A549 (cell line): ENCODE results near the gene HAO2. TPM values are rescaled to one million over a fixed set of nuclear protein-coding genes. Genes with fewer than 3 reads are reported as not detected.

Experiments used
- ATAC-seq, 2 experiments: fragments of 200-7000 bp in 1 of 2; fragments of >200 bp in 1 of 2; cut with Nextera tagmentation in 1 of 2; cut with Tn5 transposase in 1 of 2; 3 replicates each; pipeline versions ENCODE4 v1.8.0 to v1.9.1; 2018 to 2020; ENCODE audit warnings: mild to moderate bottlenecking in 1 of 2, moderate library complexity in 1 of 2
- CTCF ChIA-PET: fragments of 300-600 bp; sonication (Branson Sonifier 250); formaldehyde crosslinking; extraction: SDS; loops from one replicate; lab custom pipeline; 2021; ENCODE audit warnings: antibody characterized with exemption, inconsistent platforms; lab: Yijun Ruan, JAX
- POLR2A ChIA-PET: fragments of 350-600 bp; formaldehyde crosslinking; extraction: SDS; loops from one replicate; lab custom pipeline; 2021; ENCODE audit warnings: antibody characterized with exemption, inconsistent platforms; lab: Yijun Ruan, JAX
- DNase-seq, 2 experiments: peaks; one replicate each; pipeline versions ENCODE4 v3.0.0 to v3.0.0-alpha.2; 2011 to 2016; ENCODE audit warnings: low read depth in 1 of 2, low spot score in 1 of 2
- FAIRE-seq: peaks from 2 replicates; lab custom pipeline; 2011; peaks lifted over from hg19 to GRCh38; lab: Jason Lieb, UNC
- H3K27ac ChIP-seq, 2 experiments: fragments of >200 bp; sonication (Bioruptor Twin); formaldehyde crosslinking; 3 replicates each; pipeline ENCODE4 v1.5.1; 2016 to 2017
- H3K4me1 ChIP-seq: fragments of >200 bp; sonication (Bioruptor Twin); formaldehyde crosslinking; 3 replicates; pipeline ENCODE4 v1.6.1; 2016
- H3K4me2 ChIP-seq: fragments of >200 bp; sonication (Bioruptor Twin); formaldehyde crosslinking; 3 replicates; pipeline ENCODE4 v1.6.1; 2016
- H3K4me3 ChIP-seq: fragments of >200 bp; sonication (Bioruptor Twin); formaldehyde crosslinking; 3 replicates; pipeline ENCODE4 v1.5.1; 2016
- H3K9me3 ChIP-seq: fragments of >200 bp; sonication (Bioruptor Twin); formaldehyde crosslinking; 3 replicates; pipeline ENCODE4 v1.6.1; 2016
- BCL3 ChIP-seq: fragments of >200 bp; sonication (Bioruptor Twin); formaldehyde crosslinking; IDR thresholded peaks from 3 replicates; pipeline ENCODE4 v1.6.1; 2016
- BHLHE40 ChIP-seq: IDR thresholded peaks from 2 replicates; pipeline ENCODE4 v1.6.1; 2012; ENCODE audit warnings: low read depth, low read length, inconsistent platforms
- CBX8 ChIP-seq: fragments of 200-600 bp; sonication (generic); IDR thresholded peaks from 2 replicates; pipeline ENCODE4 v1.6.1; 2016
- CTCF ChIP-seq: fragments of >200 bp; sonication (Bioruptor Twin); formaldehyde crosslinking; IDR thresholded peaks from 3 replicates; pipeline ENCODE4 v1.5.1; 2016
- EHF ChIP-seq: fragments of 250-450 bp; sonication (Bioruptor Pico); IDR thresholded peaks from 2 replicates; pipeline ENCODE4 v1.5.0; 2020; ENCODE audit warnings: mild to moderate bottlenecking
- ESRRA ChIP-seq: fragments of 150-350 bp; IDR thresholded peaks from 2 replicates; pipeline ENCODE4 v1.6.1; 2014; ENCODE audit warnings: mild to moderate bottlenecking, low read length, borderline replicate concordance
- HEYL ChIP-seq: fragments of 250-450 bp; sonication (Bioruptor Pico); IDR thresholded peaks from 2 replicates; pipeline ENCODE4 v1.8.0; 2021; ENCODE audit warnings: mild to moderate bottlenecking, moderate library complexity
- HOXA7 ChIP-seq: fragments of 250-450 bp; sonication (Bioruptor Pico); IDR thresholded peaks from 2 replicates; pipeline ENCODE4 v1.5.0; 2020; ENCODE audit warnings: mild to moderate bottlenecking, moderate library complexity
- HOXB13 ChIP-seq: fragments of 250-450 bp; sonication (Bioruptor Pico); IDR thresholded peaks from 2 replicates; pipeline ENCODE4 v1.5.0; 2020; ENCODE audit warnings: low read depth, mild to moderate bottlenecking, moderate library complexity
- JUN ChIP-seq, 2 experiments: fragments of >200 bp; sonication (Bioruptor Twin); formaldehyde crosslinking; IDR thresholded peaks; 2 replicates in 1 of 2; 3 replicates in 1 of 2; pipeline ENCODE4 v1.6.1; 2016 to 2017
- KDM5A ChIP-seq: fragments of 200-600 bp; sonication (generic); IDR thresholded peaks from 2 replicates; pipeline ENCODE4 v1.6.1; 2016; ENCODE audit warnings: antibody characterized with exemption, mild to moderate bottlenecking
- NPAS2 ChIP-seq: fragments of 250-450 bp; sonication (Bioruptor Pico); IDR thresholded peaks from 2 replicates; pipeline ENCODE4 v1.8.0; 2022; ENCODE audit warnings: mild to moderate bottlenecking, moderate library complexity, borderline replicate concordance
- NR3C1 ChIP-seq: fragments of >200 bp; sonication (Bioruptor Twin); formaldehyde crosslinking; IDR thresholded peaks from 3 replicates; pipeline ENCODE4 v1.6.1; 2017
- PHF8 ChIP-seq: fragments of 200-600 bp; sonication (generic); IDR thresholded peaks from 2 replicates; pipeline ENCODE4 v1.6.1; 2016; ENCODE audit warnings: low read depth, mild to moderate bottlenecking, antibody characterized with exemption, moderate library complexity, borderline replicate concordance
- POLR2AphosphoS2 ChIP-seq: conservative IDR thresholded peaks from 2 replicates; pipeline ENCODE4 v1.6.1; 2012; ENCODE audit warnings: low read length, improper control_type of control experiment, inconsistent platforms
- RAD21 ChIP-seq, 2 experiments: fragments of >200 bp in 1 of 2; sonication (Bioruptor Twin) in 1 of 2; formaldehyde crosslinking in 1 of 2; IDR thresholded peaks in 1 of 2; conservative IDR thresholded peaks in 1 of 2; 2 replicates in 1 of 2; 3 replicates in 1 of 2; pipeline ENCODE4 v1.6.1; 2012 to 2018; ENCODE audit warnings: inconsistent platforms in 1 of 2
- RARB ChIP-seq: fragments of 250-450 bp; sonication (Bioruptor Pico); IDR thresholded peaks from 2 replicates; pipeline ENCODE4 v1.8.0; 2021; ENCODE audit warnings: mild to moderate bottlenecking, moderate library complexity
- RCOR1 ChIP-seq: fragments of 150-350 bp; IDR thresholded peaks from 2 replicates; pipeline ENCODE4 v1.6.1; 2014; ENCODE audit warnings: antibody characterized with exemption, low read length, low read depth
- RNF2 ChIP-seq: fragments of 200-600 bp; sonication (generic); IDR thresholded peaks from 2 replicates; pipeline ENCODE4 v1.6.1; 2016; ENCODE audit warnings: low read depth, mild to moderate bottlenecking, antibody characterized with exemption, moderate library complexity, borderline replicate concordance
- SMC3 ChIP-seq: fragments of >200 bp; sonication (Bioruptor Twin); formaldehyde crosslinking; IDR thresholded peaks from 3 replicates; pipeline ENCODE4 v1.6.1; 2018; ENCODE audit warnings: inconsistent platforms
- ZC3H11A ChIP-seq: fragments of 450-650 bp; IDR thresholded peaks from 2 replicates; pipeline ENCODE4 v1.6.1; 2014; ENCODE audit warnings: antibody characterized with exemption, mild to moderate bottlenecking
- ZFP36 ChIP-seq: fragments of 450-650 bp; IDR thresholded peaks from 2 replicates; pipeline ENCODE4 v1.6.1; 2014; ENCODE audit warnings: borderline replicate concordance; ENCODE audit not compliant: partially characterized antibody
- ZSCAN20 ChIP-seq: fragments of 250-450 bp; sonication (Bioruptor Pico); IDR thresholded peaks from 2 replicates; pipeline ENCODE4 v1.8.0; 2022; ENCODE audit warnings: mild to moderate bottlenecking, moderate library complexity
- WGBS: methylation state at CpG from one replicate; pipeline ENCODE4 v1.1.6; 2017; ENCODE audit errors: missing lambda C conversion rate; 5-methylcytosine and 5-hydroxymethylcytosine counted together
- polyA plus RNA-seq, 4 experiments: library from polyadenylated mRNA; depleted of rRNA in 3 of 4; stranded (reverse); fragments of >200 nt; fragmentation: RNase III in 1 of 4; extraction: RNeasy Plus Mini Kit Qiagen cat#74134 plus additional on column Dnase treatment in 1 of 4; gene quantifications; 2 replicates in 3 of 4; 3 replicates in 1 of 4; pipeline ENCODE4 v1.2.3, GENCODE V29; 2011 to 2017

Gene HAO2
- polyA plus RNA-seq, 2 of the 4 experiments (the other 2 are of a cell fraction), result 0.05 to 0.10 TPM

- Histone ChIP-seq H3K4me2 (no peak overlapping the region), H3K9me3 (no peaks in the 10 kb centered on the region), H3K4me1 (peaks cover under 1% of the 10 kb centered on the region; the same call in 2 of the 3 replicates)
- no peak for FAIRE-seq
- ATAC-seq, result peak; percentile 71 to 78; a peak in 4 of 6 replicates
- WGBS, result 40% methylated on average over 13 of the region's 13 CpGs
- CTCF ChIA-PET, result interaction anchor here (0.5 to 6.6 kb wide), 20 partner anchors 10 to 1290 kb away, joined by 3 to 79 read pairs (median 4); partner anchors contain the start of gene WARS2
- DNase-seq, result peak; percentile 30 to 32
- TF ChIP-seq SMC3, result peak; percentile 73
- TF ChIP-seq CTCF, result peak; percentile 74
- no peak for TF ChIP-seq ZFP36
- peak; percentile 77 to 85 for TF ChIP-seq RAD21 (conservative IDR thresholded peaks at IDR 0.05 in 1 of 2, IDR thresholded peaks at IDR 0.05 in 1 of 2)
- TF ChIP-seq, all 56 proteins: peak for 3
- H3K4me3 ChIP-seq, result no peak overlapping the region
- H3K27ac ChIP-seq, result no peak overlapping the region
- POLR2A ChIA-PET, result no interaction called here
These were observed 1.0 kb upstream of the HAO2 start for GRCh38 chr1:119367432-119368124.

GRCh38 chr1:119370748-119371147 is 2.2 kb downstream of the HAO2 start:
- no peak for TF ChIP-seq HOXB13
- TF ChIP-seq ZSCAN20, result no peak
- TF ChIP-seq NR3C1, result no peak
- no peak for TF ChIP-seq RCOR1
- no peak for TF ChIP-seq PHF8
- TF ChIP-seq BCL3, result no peak
- no peak for TF ChIP-seq ESRRA
- TF ChIP-seq HOXA7 (CRISPR knock-in tag), result no peak
- no peak for TF ChIP-seq ZFP36
- no peak for TF ChIP-seq POLR2AphosphoS2
- TF ChIP-seq BHLHE40, result no peak
- no peak for TF ChIP-seq JUN (IDR thresholded peaks at IDR 0.05)
- TF ChIP-seq KDM5A, result no peak
- no peak for TF ChIP-seq HEYL (CRISPR knock-in tag)
- TF ChIP-seq ZC3H11A, result no peak
- TF ChIP-seq CBX8, result no peak
- no peak for TF ChIP-seq RNF2
- TF ChIP-seq RARB (CRISPR knock-in tag), result no peak
- TF ChIP-seq NPAS2 (CRISPR knock-in tag), result no peak
- TF ChIP-seq EHF, result no peak
- 42% methylated on average over 2 of the region's 2 CpGs for WGBS
- ChIA-PET CTCF (interaction anchor here (0.8 to 2.5 kb wide), 4 partner anchors 9 to 1219 kb away, joined by 3 to 19 read pairs (median 4); no protein-coding TSS in a partner anchor), POLR2A (no interaction called here)
- H3K4me3 ChIP-seq, result no peak overlapping the region
- H3K9me3 ChIP-seq, result no peaks in the 10 kb centered on the region
- no peak for FAIRE-seq
- no peak overlapping the region for H3K27ac ChIP-seq
- ATAC-seq, result no peak
- no peak for DNase-seq
- peaks cover 23% of the 10 kb centered on the region for H3K4me1 ChIP-seq
- H3K4me2 ChIP-seq, result no peak overlapping the region
